Mucosa of stomach (tissue), 1 donor: ENCODE measurements around the gene ASTN2.

ENCODE experiments used
- H3K27me3 ChIP-seq: one replicate; pipeline ENCODE4 v1.7.0; 2013; ENCODE audit warnings: mild to moderate bottlenecking, low read length; ENCODE audit not compliant: control insufficient read depth, insufficient read depth
- H3K36me3 ChIP-seq: one replicate; pipeline ENCODE4 v1.7.0; 2013; ENCODE audit warnings: low read length; ENCODE audit not compliant: control insufficient read depth, insufficient read depth
- H3K4me1 ChIP-seq: one replicate; pipeline ENCODE4 v1.7.0; 2013; ENCODE audit warnings: mild to moderate bottlenecking, low read length; ENCODE audit not compliant: control insufficient read depth, insufficient read depth
- H3K4me3 ChIP-seq: one replicate; pipeline ENCODE4 v1.7.0; 2013; ENCODE audit warnings: low read length
- H3K9ac ChIP-seq: one replicate; pipeline ENCODE4 v1.7.0; 2013; ENCODE audit warnings: mild to moderate bottlenecking, low read length, moderate library complexity
- H3K9me3 ChIP-seq: one replicate; pipeline ENCODE4 v1.7.0; 2013; ENCODE audit warnings: mild to moderate bottlenecking, low read length, moderate library complexity; ENCODE audit not compliant: control insufficient read depth
- donor health status: Pancreatic carcinoma.

Gene ASTN2

GRCh38 chr9:117088140-117088539 lies 326.7 kb downstream of the ASTN2 start:
- H3K27me3 ChIP-seq = no peaks in the 10 kb centered on the region
- H3K4me3 ChIP-seq = no peak overlapping the region
- no peaks in the 10 kb centered on the region for H3K36me3 ChIP-seq
- H3K4me1 ChIP-seq = no peaks in the 10 kb centered on the region
- H3K9ac ChIP-seq = no peak overlapping the region
- H3K9me3 ChIP-seq = no peaks in the 10 kb centered on the region

GRCh38 chr9:117084221-117084620 lies 330.6 kb downstream of the ASTN2 start:
- Histone ChIP-seq H3K36me3 (no peaks in the 10 kb centered on the region), H3K9ac (no peak overlapping the region), H3K4me1 (no peaks in the 10 kb centered on the region), H3K4me3 (no peak overlapping the region), H3K27me3 (no peaks in the 10 kb centered on the region), H3K9me3 (no peaks in the 10 kb centered on the region)

GRCh38 chr9:117083559-117083958 lies 331.3 kb downstream of the ASTN2 start:
- H3K36me3 ChIP-seq = no peaks in the 10 kb centered on the region
- no peak overlapping the region for H3K9ac ChIP-seq
- H3K9me3 ChIP-seq = no peaks in the 10 kb centered on the region
- no peaks in the 10 kb centered on the region for H3K27me3 ChIP-seq
- H3K4me3 ChIP-seq = no peak overlapping the region
- H3K4me1 ChIP-seq = no peaks in the 10 kb centered on the region

- Histone ChIP-seq H3K9ac (no peak overlapping the region), H3K4me1 (no peaks in the 10 kb centered on the region), H3K4me3 (no peak overlapping the region), H3K27me3 (no peaks in the 10 kb centered on the region), H3K9me3 (no peaks in the 10 kb centered on the region), H3K36me3 (no peaks in the 10 kb centered on the region)
Measured at GRCh38 chr9:117081641-117082317, 333.1 kb downstream of the ASTN2 start.

- Histone ChIP-seq H3K9ac (no peak overlapping the region), H3K4me3 (no peak overlapping the region), H3K27me3 (no peaks in the 10 kb centered on the region), H3K4me1 (no peaks in the 10 kb centered on the region), H3K36me3 (no peaks in the 10 kb centered on the region), H3K9me3 (no peaks in the 10 kb centered on the region)
Measured at GRCh38 chr9:117080765-117081390, 334.0 kb downstream of the ASTN2 start.

GRCh38 chr9:117076571-117077290 lies 338.1 kb downstream of the ASTN2 start:
- Histone ChIP-seq H3K9me3 (no peaks in the 10 kb centered on the region), H3K4me1 (no peaks in the 10 kb centered on the region), H3K27me3 (no peaks in the 10 kb centered on the region), H3K9ac (no peak overlapping the region), H3K4me3 (no peak overlapping the region), H3K36me3 (no peaks in the 10 kb centered on the region)

GRCh38 chr9:117075636-117076035 lies 339.2 kb downstream of the ASTN2 start:
- Histone ChIP-seq H3K4me3 (no peak overlapping the region), H3K36me3 (no peaks in the 10 kb centered on the region), H3K4me1 (no peaks in the 10 kb centered on the region), H3K27me3 (no peaks in the 10 kb centered on the region), H3K9ac (no peak overlapping the region), H3K9me3 (no peaks in the 10 kb centered on the region)

- Histone ChIP-seq H3K9ac (no peak overlapping the region), H3K27me3 (no peaks in the 10 kb centered on the region), H3K4me1 (no peaks in the 10 kb centered on the region), H3K4me3 (no peak overlapping the region), H3K9me3 (no peaks in the 10 kb centered on the region), H3K36me3 (no peaks in the 10 kb centered on the region)
Measured at GRCh38 chr9:117074784-117075520, 339.9 kb downstream of the ASTN2 start.

- H3K4me3 ChIP-seq = no peak overlapping the region
- no peak overlapping the region for H3K9ac ChIP-seq
- H3K9me3 ChIP-seq = no peaks in the 10 kb centered on the region
- H3K36me3 ChIP-seq = no peaks in the 10 kb centered on the region
- H3K27me3 ChIP-seq = no peaks in the 10 kb centered on the region
- no peaks in the 10 kb centered on the region for H3K4me1 ChIP-seq
Measured at GRCh38 chr9:117074342-117074662, 340.6 kb downstream of the ASTN2 start.

- Histone ChIP-seq H3K9ac (no peak overlapping the region), H3K9me3 (no peaks in the 10 kb centered on the region), H3K4me1 (no peaks in the 10 kb centered on the region), H3K27me3 (no peaks in the 10 kb centered on the region), H3K36me3 (no peaks in the 10 kb centered on the region), H3K4me3 (no peak overlapping the region)
Measured at GRCh38 chr9:117073539-117074341, 341.1 kb downstream of the ASTN2 start.

- no peaks in the 10 kb centered on the region for H3K27me3 ChIP-seq
- H3K4me1 ChIP-seq = no peaks in the 10 kb centered on the region
- H3K9me3 ChIP-seq = no peaks in the 10 kb centered on the region
- no peak overlapping the region for H3K4me3 ChIP-seq
- no peaks in the 10 kb centered on the region for H3K36me3 ChIP-seq
- H3K9ac ChIP-seq = no peak overlapping the region
Measured at GRCh38 chr9:117073071-117073470, 341.8 kb downstream of the ASTN2 start.
